ENCODE measurements around the gene TSSC4. TPM values are rescaled to one million over a fixed set of nuclear protein-coding genes. Genes with fewer than 3 reads are reported as not detected.

The TSSC4 gene
- total RNA-seq, 1 donor from 2014 or later = 70.0 TPM

DNA sequence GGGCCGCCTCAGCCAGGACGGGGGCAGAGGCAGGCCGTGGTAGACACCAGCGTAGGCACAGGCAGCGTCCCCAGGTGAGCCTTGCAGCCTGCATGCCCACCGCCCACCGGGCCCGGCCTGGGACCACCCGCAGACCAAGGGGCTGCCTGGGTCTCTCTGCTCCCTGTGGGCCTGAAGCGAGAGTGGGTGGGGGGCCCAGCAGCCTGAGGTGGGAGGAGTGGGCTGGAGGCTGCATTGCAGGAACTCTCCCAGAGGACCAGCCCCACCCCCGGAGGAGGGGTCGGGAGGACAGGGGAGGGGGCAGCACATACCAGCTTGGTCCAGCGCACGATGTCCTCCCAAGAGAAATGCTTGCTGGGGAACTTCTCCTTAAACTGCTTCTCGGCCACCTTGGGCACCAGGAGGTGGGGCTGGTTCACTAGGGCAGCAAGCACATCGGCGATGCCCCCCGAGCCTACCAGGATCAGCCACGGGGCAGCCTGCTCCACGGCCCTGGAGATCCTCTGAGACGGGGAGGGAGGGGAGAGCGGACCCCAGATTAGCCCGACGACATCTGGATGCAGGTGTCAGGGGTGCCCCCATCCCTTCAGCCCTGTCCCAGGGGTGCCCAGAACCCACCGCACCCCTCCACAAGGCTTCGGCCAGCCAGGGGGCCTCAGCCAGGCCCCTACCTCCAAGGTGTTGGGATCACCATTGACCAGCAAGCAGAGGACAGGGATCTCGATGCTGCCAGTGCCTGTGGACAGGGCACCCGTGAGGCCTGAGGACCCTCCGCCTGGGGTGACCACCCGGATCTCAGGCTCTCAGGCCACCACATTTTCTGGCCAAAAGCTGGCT lies 17.5 kb downstream of the TSSC4 start:
- Histone ChIP-seq H3K36me3 (ENCODE audit: insufficient read depth, low read length) (no peaks in the 10 kb centered on the region), H3K4me3 (ENCODE audit: insufficient read depth, low read depth, low read length) (no peak overlapping the region), H3K27me3 (ENCODE audit: insufficient read depth, low read length) (peaks cover 3% of the 10 kb centered on the region), H4K20me1 (ENCODE audit: insufficient read depth, low read length) (no peaks in the 10 kb centered on the region), H2AFZ (ENCODE audit: low read depth, low read length) (no peak overlapping the region), H3K4me2 (ENCODE audit: low read length) (no peak overlapping the region), H3K79me2 (ENCODE audit: insufficient read depth, low read length) (no peaks in the 10 kb centered on the region), H3K4me1 (ENCODE audit: insufficient read depth, low read length) (no peaks in the 10 kb centered on the region), H3K27ac (ENCODE audit: low read depth, low read length) (no peak overlapping the region), H3K9me3 (ENCODE audit: insufficient read depth, low read depth, low read length) (no peaks in the 10 kb centered on the region), H3K9ac (ENCODE audit: low read length) (no peak overlapping the region)
- no peak overlapping the region for H3K4me3 Mint-ChIP-seq (ENCODE audit: unreplicated experiment)
- H3K9me3 Mint-ChIP-seq (ENCODE audit: unreplicated experiment) = no peaks in the 10 kb centered on the region
- H3K27ac Mint-ChIP-seq (ENCODE audit: unreplicated experiment) = no peak overlapping the region
- no peaks in the 10 kb centered on the region for H3K36me3 Mint-ChIP-seq (ENCODE audit: low read depth, unreplicated experiment)
- TF ChIP-seq EZH2 (IDR thresholded peaks at IDR 0.05; ENCODE audit: insufficient read depth, low read length) = no peak
- TF ChIP-seq, protein P1, sequence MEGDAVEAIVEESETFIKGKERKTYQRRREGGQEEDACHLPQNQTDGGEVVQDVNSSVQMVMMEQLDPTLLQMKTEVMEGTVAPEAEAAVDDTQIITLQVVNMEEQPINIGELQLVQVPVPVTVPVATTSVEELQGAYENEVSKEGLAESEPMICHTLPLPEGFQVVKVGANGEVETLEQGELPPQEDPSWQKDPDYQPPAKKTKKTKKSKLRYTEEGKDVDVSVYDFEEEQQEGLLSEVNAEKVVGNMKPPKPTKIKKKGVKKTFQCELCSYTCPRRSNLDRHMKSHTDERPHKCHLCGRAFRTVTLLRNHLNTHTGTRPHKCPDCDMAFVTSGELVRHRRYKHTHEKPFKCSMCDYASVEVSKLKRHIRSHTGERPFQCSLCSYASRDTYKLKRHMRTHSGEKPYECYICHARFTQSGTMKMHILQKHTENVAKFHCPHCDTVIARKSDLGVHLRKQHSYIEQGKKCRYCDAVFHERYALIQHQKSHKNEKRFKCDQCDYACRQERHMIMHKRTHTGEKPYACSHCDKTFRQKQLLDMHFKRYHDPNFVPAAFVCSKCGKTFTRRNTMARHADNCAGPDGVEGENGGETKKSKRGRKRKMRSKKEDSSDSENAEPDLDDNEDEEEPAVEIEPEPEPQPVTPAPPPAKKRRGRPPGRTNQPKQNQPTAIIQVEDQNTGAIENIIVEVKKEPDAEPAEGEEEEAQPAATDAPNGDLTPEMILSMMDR (IDR thresholded peaks at IDR 0.05; ENCODE audit: insufficient read depth, low read depth, low read length) = no peak
- FAIRE-seq = no peak
- H3K27me3 Mint-ChIP-seq (ENCODE audit: low read depth, unreplicated experiment) = peaks cover 6% of the 10 kb centered on the region
- no peak for DNase-seq (ENCODE audit: low read depth)
- H3K4me1 Mint-ChIP-seq (ENCODE audit: low read depth, unreplicated experiment) = no peaks in the 10 kb centered on the region

DNA sequence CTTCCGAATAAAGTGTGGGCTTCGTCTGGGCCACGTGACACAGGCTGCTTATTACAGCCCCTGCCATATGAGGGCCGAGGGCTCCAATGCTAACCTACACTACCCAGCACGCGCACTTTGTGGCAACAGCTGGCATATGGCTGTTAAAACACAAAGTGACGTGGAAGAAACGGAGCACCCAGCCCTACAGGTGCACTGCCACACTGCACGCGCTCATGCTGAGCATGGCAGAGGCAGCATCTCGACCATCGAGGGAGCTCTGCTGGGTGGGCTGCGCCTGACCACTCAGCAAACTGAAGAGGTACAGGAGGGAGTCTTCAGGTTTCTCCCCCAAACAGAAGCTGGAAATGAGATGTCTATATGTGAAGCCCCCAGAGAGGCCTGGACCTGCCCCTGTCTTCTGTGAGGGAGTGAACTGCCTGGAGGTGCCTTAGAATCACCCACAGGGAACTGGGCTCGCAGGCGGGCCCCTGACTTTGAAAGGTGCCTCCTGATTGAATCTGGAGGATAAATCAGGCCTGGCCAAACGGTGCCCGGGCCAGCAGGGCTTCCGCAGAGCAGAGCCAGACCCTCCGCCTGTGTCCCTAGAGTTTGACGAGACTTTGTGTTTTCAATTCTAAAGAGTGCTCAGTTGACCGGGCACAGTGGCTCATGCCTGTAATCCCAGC lies 18.3 kb downstream of the TSSC4 start:
- peaks cover 3% of the 10 kb centered on the region for H3K27me3 ChIP-seq (ENCODE audit: insufficient read depth, low read length)
- TF ChIP-seq, protein P1 (IDR thresholded peaks at IDR 0.05; ENCODE audit: insufficient read depth, low read depth, low read length) = no peak
- no peak for TF ChIP-seq EZH2 (IDR thresholded peaks at IDR 0.05; ENCODE audit: insufficient read depth, low read length)
- no peak overlapping the region for H3K27ac ChIP-seq (ENCODE audit: low read depth, low read length)
- FAIRE-seq (no peak), DNase-seq (ENCODE audit: low read depth) (no peak)
- H3K9me3 ChIP-seq (ENCODE audit: insufficient read depth, low read depth, low read length) = no peaks in the 10 kb centered on the region
- no peaks in the 10 kb centered on the region for H3K79me2 ChIP-seq (ENCODE audit: insufficient read depth, low read length)
- H3K4me2 ChIP-seq (ENCODE audit: low read length) = no peak overlapping the region
- Mint-ChIP-seq H3K4me1 (ENCODE audit: low read depth, unreplicated experiment) (no peaks in the 10 kb centered on the region), H3K27ac (ENCODE audit: unreplicated experiment) (no peak overlapping the region), H3K27me3 (ENCODE audit: low read depth, unreplicated experiment) (peaks cover 10% of the 10 kb centered on the region), H3K4me3 (ENCODE audit: unreplicated experiment) (no peak overlapping the region), H3K36me3 (ENCODE audit: low read depth, unreplicated experiment) (no peaks in the 10 kb centered on the region), H3K9me3 (ENCODE audit: unreplicated experiment) (no peaks in the 10 kb centered on the region)
- no peaks in the 10 kb centered on the region for H4K20me1 ChIP-seq (ENCODE audit: insufficient read depth, low read length)
- H2AFZ ChIP-seq (ENCODE audit: low read depth, low read length) = no peak overlapping the region
- H3K4me3 ChIP-seq (ENCODE audit: insufficient read depth, low read depth, low read length) = no peak overlapping the region
- H3K4me1 ChIP-seq (ENCODE audit: insufficient read depth, low read length) = no peaks in the 10 kb centered on the region
- no peaks in the 10 kb centered on the region for H3K36me3 ChIP-seq (ENCODE audit: insufficient read depth, low read length)
- no peak overlapping the region for H3K9ac ChIP-seq (ENCODE audit: low read length)
